ENCODE data around the gene SLC6A16. TPM values are rescaled to one million over a fixed set of nuclear protein-coding genes. Genes with fewer than 3 reads are reported as not detected.

Gene SLC6A16
- total RNA-seq, 1 experiment from 2014 or later: 3.7 TPM

GRCh38 chr19:49336482-49337266 is 11.7 kb upstream of the SLC6A16 start:
- H3K9me3 ChIP-seq (ENCODE audit: low read depth, low read length, poor library complexity, severe bottlenecking): no peaks in the 10 kb centered on the region
- intact Hi-C loops (cut with micrococcal nuclease; ENCODE audit: unreplicated experiment): no loop called here
- POLR2A ChIA-PET (ENCODE audit: low non-redundant PET): no interaction called here

GRCh38 chr19:49335784-49336481 is 10.9 kb upstream of the SLC6A16 start:
- no peak overlapping the region for H3K27ac ChIP-seq (ENCODE audit: low read depth, low read length, poor library complexity, severe bottlenecking)
- no peaks in the 10 kb centered on the region for H3K9me3 ChIP-seq (ENCODE audit: low read depth, low read length, poor library complexity, severe bottlenecking)
- no peak for TF ChIP-seq EZH2 (IDR thresholded peaks at IDR 0.05; ENCODE audit: borderline replicate concordance, low read depth, low read length, poor library complexity, severe bottlenecking)
- no peak for TF ChIP-seq CTCF (conservative IDR thresholded peaks at IDR 0.05; ENCODE audit: low read depth, low read length)
- ChIA-PET CTCF (no interaction called here), POLR2A (ENCODE audit: low non-redundant PET) (no interaction called here)
- no TSS peak for BruUV-seq (replicated peaks)
- DNase-seq (ENCODE audit: low spot score): no peak
- H3K27me3 ChIP-seq (replicated peaks; ENCODE audit: insufficient read depth, low read depth, low read length, poor library complexity): no peaks in the 10 kb centered on the region
- peaks cover 26% of the 10 kb centered on the region for H3K4me1 ChIP-seq (ENCODE audit: insufficient read depth, low read length, poor library complexity, severe bottlenecking)
- peaks cover 5% of the 10 kb centered on the region for H3K36me3 ChIP-seq (ENCODE audit: insufficient read depth, low read length, poor library complexity, severe bottlenecking)
- intact Hi-C loops (cut with micrococcal nuclease; ENCODE audit: unreplicated experiment): no loop called here
- H3K4me3 ChIP-seq (ENCODE audit: low read depth, low read length, poor library complexity, severe bottlenecking): no peak overlapping the region

More at GRCh38 chr19:49336482-49337266, 11.7 kb upstream of the SLC6A16 start:
- DNase-seq (ENCODE audit: low spot score): no peak
- CTCF ChIA-PET: no interaction called here
- H3K4me1 ChIP-seq (ENCODE audit: insufficient read depth, low read length, poor library complexity, severe bottlenecking): peaks cover 29% of the 10 kb centered on the region
- no TSS peak for BruUV-seq (replicated peaks)
- no peak overlapping the region for H3K4me3 ChIP-seq (ENCODE audit: low read depth, low read length, poor library complexity, severe bottlenecking)
- TF ChIP-seq CTCF (conservative IDR thresholded peaks at IDR 0.05; ENCODE audit: low read depth, low read length) (no peak), EZH2 (IDR thresholded peaks at IDR 0.05; ENCODE audit: borderline replicate concordance, low read depth, low read length, poor library complexity, severe bottlenecking) (no peak)
- no peak overlapping the region for H3K27ac ChIP-seq (ENCODE audit: low read depth, low read length, poor library complexity, severe bottlenecking)
- peaks cover 12% of the 10 kb centered on the region for H3K36me3 ChIP-seq (ENCODE audit: insufficient read depth, low read length, poor library complexity, severe bottlenecking)
- no peaks in the 10 kb centered on the region for H3K27me3 ChIP-seq (replicated peaks; ENCODE audit: insufficient read depth, low read depth, low read length, poor library complexity)

GRCh38 chr19:49335071-49335783 is 10.2 kb upstream of the SLC6A16 start, which contains the start of gene CD37:
Gene CD37, plus strand, starts transcription at chr19:49335406. Its CDS starts 135 bp downstream, at chr19:49335541.
- ChIA-PET POLR2A (ENCODE audit: low non-redundant PET) (no interaction called here), CTCF (no interaction called here)
- TF ChIP-seq EZH2 (IDR thresholded peaks at IDR 0.05; ENCODE audit: borderline replicate concordance, low read depth, low read length, poor library complexity, severe bottlenecking): no peak
- TF ChIP-seq CTCF (conservative IDR thresholded peaks at IDR 0.05; ENCODE audit: low read depth, low read length): no peak
- no peaks in the 10 kb centered on the region for H3K27me3 ChIP-seq (replicated peaks; ENCODE audit: insufficient read depth, low read depth, low read length, poor library complexity)
- H3K36me3 ChIP-seq (ENCODE audit: insufficient read depth, low read length, poor library complexity, severe bottlenecking): no peaks in the 10 kb centered on the region
- BruUV-seq (replicated peaks): no TSS peak
- H3K27ac ChIP-seq (ENCODE audit: low read depth, low read length, poor library complexity, severe bottlenecking): no peak within 1 kb of the TSS
- DNase-seq (ENCODE audit: low spot score): no peak
- intact Hi-C loops (cut with micrococcal nuclease; ENCODE audit: unreplicated experiment): no loop called here
- H3K4me1 ChIP-seq (ENCODE audit: insufficient read depth, low read length, poor library complexity, severe bottlenecking): peaks cover 19% of the 10 kb centered on the region
- no peak within 1 kb of the TSS for H3K4me3 ChIP-seq (ENCODE audit: low read depth, low read length, poor library complexity, severe bottlenecking)
- no peaks in the 10 kb centered on the region for H3K9me3 ChIP-seq (ENCODE audit: low read depth, low read length, poor library complexity, severe bottlenecking)
